CD4-positive, alpha-beta memory T cell (primary cell): Measurements from ENCODE around the gene GHDC. TPM values are rescaled to one million over a fixed set of nuclear protein-coding genes. Genes with fewer than 3 reads are reported as not detected.
"Not testable (repeated sequence)": the region's sequence is repeated elsewhere in the genome, so short reads cannot be mapped to it uniquely, and the experiment has no call there.

ENCODE experiments used
- CTCF ChIA-PET: fragments of 350-600 bp; sonication (Branson Sonifier 250); formaldehyde crosslinking; loops from one replicate; lab custom pipeline; 2021; ENCODE audit warnings: inconsistent platforms; ENCODE audit not compliant: partially characterized antibody; lab: Charles Lee
- POLR2A ChIA-PET: fragments of 350-600 bp; sonication (Branson Sonifier 250); formaldehyde crosslinking; loops from one replicate; lab custom pipeline; 2021; ENCODE audit not compliant: partially characterized antibody; lab: Charles Lee
- DNase-seq, 5 donors: peaks; one replicate each; pipeline versions ENCODE4 v3.0.0 to v3.0.0-alpha.2; 2020 to 2022; ENCODE audit warnings: mixed read lengths in 1 of 5
- H3K27ac ChIP-seq: one replicate; pipeline ENCODE4 v1.7.0; 2013; ENCODE audit warnings: low read depth, low read length
- H3K27me3 ChIP-seq: 2 replicates; pipeline ENCODE4 v1.7.0; 2013; ENCODE audit warnings: mild to moderate bottlenecking, low read length, moderate library complexity; ENCODE audit not compliant: insufficient read depth
- H3K36me3 ChIP-seq: 2 replicates; pipeline ENCODE4 v1.7.0; 2013; ENCODE audit warnings: mild to moderate bottlenecking, low read length, moderate library complexity; ENCODE audit not compliant: insufficient read depth
- H3K4me1 ChIP-seq: 2 replicates; pipeline ENCODE4 v1.7.0; 2013; ENCODE audit warnings: mild to moderate bottlenecking, low read length, moderate library complexity; ENCODE audit not compliant: insufficient read depth
- H3K4me3 ChIP-seq, 2 donors: one replicate each; pipeline ENCODE4 v1.7.0; 2013; ENCODE audit warnings: low read length in 2 of 2, mild to moderate bottlenecking in 1 of 2
- H3K9me3 ChIP-seq, 2 donors: one replicate each; pipeline ENCODE4 v1.7.0; 2013; ENCODE audit warnings: low read length in 2 of 2, control low read depth in 1 of 2; ENCODE audit not compliant: control insufficient read depth in 1 of 2
- H3K27ac Mint-ChIP-seq, 7 donors: one replicate each; pipeline ENCODE4 v1.8.0; 2020 to 2021; ENCODE audit warnings: mixed read lengths in 7 of 7, mild to moderate bottlenecking in 6 of 7, inconsistent platforms in 3 of 7, moderate library complexity in 3 of 7
- H3K27me3 Mint-ChIP-seq, 2 donors: one replicate each; pipeline ENCODE4 v1.8.0; 2020 to 2021; ENCODE audit warnings: mixed read lengths in 2 of 2
- H3K36me3 Mint-ChIP-seq, 2 donors: one replicate each; pipeline ENCODE4 v1.8.0; 2020 to 2021; ENCODE audit warnings: mixed read lengths in 2 of 2, inconsistent platforms in 1 of 2, mild to moderate bottlenecking in 1 of 2
- H3K4me1 Mint-ChIP-seq, 4 donors: one replicate each; pipeline ENCODE4 v1.8.0; 2020 to 2021; ENCODE audit warnings: mixed read lengths in 4 of 4, mild to moderate bottlenecking in 1 of 4
- H3K4me3 Mint-ChIP-seq, 8 donors: one replicate each; pipeline ENCODE4 v1.8.0; 2020 to 2021; ENCODE audit warnings: mixed read lengths in 8 of 8, mild to moderate bottlenecking in 7 of 8, moderate library complexity in 6 of 8, inconsistent platforms in 3 of 8
- H3K9me3 Mint-ChIP-seq, 8 donors: one replicate each; pipeline ENCODE4 v1.8.0; 2020 to 2021; ENCODE audit warnings: mixed read lengths in 8 of 8, mild to moderate bottlenecking in 5 of 8, inconsistent platforms in 3 of 8, moderate library complexity in 1 of 8
- intact Hi-C: fragments of 100-400 bp; cut with micrococcal nuclease; formaldehyde crosslinking; loops from one replicate; pipeline ENCODE4 v1.15.1; 2023
- polyA plus RNA-seq, 2 donors: library from polyadenylated mRNA; unstranded; fragments of 300-500 nt; fragmentation: Illumina TruSeq; gene quantifications; one replicate each; pipeline ENCODE4 v1.2.3, GENCODE V29; 2021
- total RNA-seq, 2 experiments: library from RNA; stranded (reverse); gene quantifications; one replicate each; pipeline ENCODE4 v1.2.3, GENCODE V29; 2021

Gene GHDC
- total and polyA plus RNA-seq, 4 experiments from 2014 or later, result 12.9 to 25.3 (median 20.9) TPM

- no peak overlapping the region for H3K27ac ChIP-seq
- H3K27me3 ChIP-seq, result no peaks in the 10 kb centered on the region
- no peak overlapping the region for H3K4me3 ChIP-seq
- Mint-ChIP-seq H3K36me3 (no peaks in the 10 kb centered on the region), H3K9me3 (peaks cover 0 to 6% (median 0%) of the 10 kb centered on the region in 8 donors), H3K27ac (no peak overlapping the region), H3K4me3 (no peak overlapping the region), H3K27me3 (no peaks in the 10 kb centered on the region), H3K4me1 (peaks cover 11 to 25% (median 19%) of the 10 kb centered on the region in 4 donors)
- ChIA-PET POLR2A (interaction anchor here (2.0 kb wide), 1 partner anchor 10 kb away, joined by 5 read pairs; the partner anchor contains the start of gene KCNH4), CTCF (interaction anchor here (1.6 to 3.0 kb wide), 2 partner anchors 9 to 11 kb away, joined by 7 to 9 read pairs; partner anchors contain the start of gene KCNH4)
- intact Hi-C loops, result no loop called here
- no peaks in the 10 kb centered on the region for H3K9me3 ChIP-seq
- no peaks in the 10 kb centered on the region for H3K36me3 ChIP-seq
- peaks cover 20% of the 10 kb centered on the region for H3K4me1 ChIP-seq
- no peak for DNase-seq
Observed at GRCh38 chr17:42190491-42191274, 3.6 kb downstream of the GHDC start.

- H3K27me3 ChIP-seq, result no peaks in the 10 kb centered on the region
- H3K4me1 ChIP-seq, result peaks cover 26% of the 10 kb centered on the region
- Mint-ChIP-seq H3K36me3 (no peaks in the 10 kb centered on the region), H3K4me3 (no peak overlapping the region), H3K27me3 (no peaks in the 10 kb centered on the region), H3K27ac (no peak overlapping the region), H3K9me3 (peaks cover 0 to 6% (median 0%) of the 10 kb centered on the region in 8 donors), H3K4me1 (peaks cover 17 to 29% (median 22%) of the 10 kb centered on the region in 4 donors)
- no peak for DNase-seq
- H3K36me3 ChIP-seq, result no peaks in the 10 kb centered on the region
- intact Hi-C loops, result no loop called here
- ChIA-PET POLR2A (interaction anchor here (2.0 kb wide), 1 partner anchor 9 kb away, joined by 5 read pairs; the partner anchor contains the start of gene KCNH4), CTCF (interaction anchor here (0.8 to 3.0 kb wide), 3 partner anchors 8 to 33 kb away, joined by 3 to 9 read pairs (median 7); partner anchors contain the start of gene KCNH4)
- H3K4me3 ChIP-seq, result no peak overlapping the region
- no peaks in the 10 kb centered on the region for H3K9me3 ChIP-seq
- H3K27ac ChIP-seq, result no peak overlapping the region
Observed at GRCh38 chr17:42189651-42189965, 4.7 kb downstream of the GHDC start.

DNA sequence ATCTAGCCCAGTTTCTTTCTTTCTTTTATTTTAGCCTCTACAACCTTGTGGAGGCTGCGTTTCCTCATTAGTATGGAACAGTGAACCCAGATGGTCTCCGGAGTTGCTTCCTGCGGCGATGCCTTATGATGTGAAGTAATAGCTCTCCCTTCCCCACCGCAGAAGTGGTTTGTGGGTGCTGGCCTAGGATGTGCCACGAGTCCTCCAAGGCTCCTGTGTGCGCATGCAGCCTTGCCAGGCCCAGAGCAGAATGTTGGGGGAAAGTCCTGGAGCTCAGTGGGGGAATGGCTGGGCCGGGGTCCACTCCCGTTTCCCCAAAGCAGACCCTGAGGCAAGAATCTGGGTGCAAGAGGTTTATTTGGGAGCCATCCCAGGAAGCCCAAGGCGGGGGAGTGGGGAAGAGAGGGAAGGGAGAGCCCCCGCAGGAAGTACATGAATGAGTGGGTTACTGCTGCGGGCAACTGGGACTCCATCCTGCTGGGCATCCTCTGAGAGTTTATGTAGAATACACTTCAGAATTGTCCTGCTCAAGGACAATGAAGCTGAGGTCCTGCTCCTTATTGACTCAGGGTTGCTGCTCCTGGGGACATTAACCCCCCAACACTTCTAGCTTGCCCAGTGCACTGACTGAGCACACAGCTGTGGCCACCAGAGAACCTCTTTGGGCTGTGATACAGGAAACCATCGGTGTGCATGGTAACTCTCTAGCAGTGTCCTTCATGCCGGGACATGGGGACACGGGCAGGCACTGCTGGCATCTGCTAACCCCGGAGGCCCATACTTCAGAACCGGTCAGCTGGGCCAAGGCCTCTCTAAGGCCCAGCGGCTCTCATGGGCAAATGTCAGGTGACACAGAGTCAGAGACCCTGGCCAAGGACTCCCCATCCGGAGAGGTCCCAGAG, 5.3 kb downstream of the GHDC start:
- H3K27me3 Mint-ChIP-seq, result no peaks in the 10 kb centered on the region
- H3K27me3 ChIP-seq, result no peaks in the 10 kb centered on the region
- DNase-seq, result no peak
- CTCF ChIA-PET, result interaction anchor here (0.8 to 3.0 kb wide), 2 partner anchors 10 to 33 kb away, joined by 3 to 9 read pairs; no protein-coding TSS in a partner anchor
- no peak overlapping the region for H3K4me3 Mint-ChIP-seq
- H3K27ac Mint-ChIP-seq, result peak overlapping the region in 1 of 7 donors; percentile 35
- H3K4me3 ChIP-seq, result no peak overlapping the region
- intact Hi-C loops, result no loop called here
- no peaks in the 10 kb centered on the region for H3K9me3 ChIP-seq
- no peaks in the 10 kb centered on the region for H3K36me3 Mint-ChIP-seq
- POLR2A ChIA-PET, result interaction anchor here (2.0 kb wide), 1 partner anchor 8 kb away, joined by 5 read pairs; the partner anchor contains the start of gene KCNH4
- H3K4me1 ChIP-seq, result peaks cover 26% of the 10 kb centered on the region
- H3K9me3 Mint-ChIP-seq, result peaks cover 0 to 4% (median 0%) of the 10 kb centered on the region in 8 donors
- H3K4me1 Mint-ChIP-seq, result peaks cover 15 to 28% (median 21%) of the 10 kb centered on the region in 4 donors
- H3K27ac ChIP-seq, result no peak overlapping the region
- no peaks in the 10 kb centered on the region for H3K36me3 ChIP-seq

GRCh38 chr17:42187833-42188232, 6.5 kb downstream of the GHDC start:
- POLR2A ChIA-PET, result interaction anchor here (0.7 to 0.9 kb wide), 2 partner anchors 33 to 61 kb away, joined by 3 to 6 read pairs; partner anchors contain the start of gene RAB5C
- H3K9me3 Mint-ChIP-seq, result no peaks in the 10 kb centered on the region
- H3K27me3 Mint-ChIP-seq, result no peaks in the 10 kb centered on the region
- no peaks in the 10 kb centered on the region for H3K36me3 ChIP-seq
- peak overlapping the region in 1 of 7 donors; percentile 17 for H3K27ac Mint-ChIP-seq
- CTCF ChIA-PET, result interaction anchor here (0.7 to 3.0 kb wide), 2 partner anchors 9 to 125 kb away, joined by 3 to 9 read pairs; no protein-coding TSS in a partner anchor
- peaks cover 26% of the 10 kb centered on the region for H3K4me1 ChIP-seq
- intact Hi-C loops, result no loop called here
- H3K27me3 ChIP-seq, result no peaks in the 10 kb centered on the region
- no peak overlapping the region for H3K4me3 Mint-ChIP-seq
- no peak overlapping the region for H3K27ac ChIP-seq
- H3K4me1 Mint-ChIP-seq, result peaks cover 17 to 28% (median 23%) of the 10 kb centered on the region in 4 donors
- no peak overlapping the region for H3K4me3 ChIP-seq
- H3K36me3 Mint-ChIP-seq, result no peaks in the 10 kb centered on the region
- H3K9me3 ChIP-seq, result no peaks in the 10 kb centered on the region
- no peak for DNase-seq

GRCh38 chr17:42186191-42186590, 8.1 kb downstream of the GHDC start:
- CTCF ChIA-PET, result interaction anchor here (0.7 to 1.7 kb wide), 2 partner anchors 18 to 62 kb away, joined by 3 read pairs; no protein-coding TSS in a partner anchor
- H3K9me3 ChIP-seq, H3K27ac ChIP-seq, H3K36me3 ChIP-seq, H3K9me3 Mint-ChIP-seq, H3K27me3 Mint-ChIP-seq, H3K36me3 Mint-ChIP-seq, intact Hi-C loops, H3K27me3 ChIP-seq, H3K4me3 ChIP-seq, DNase-seq, POLR2A ChIA-PET: not testable (repeated sequence)
- peak overlapping the region in 4 of 8 donors; percentile 28 to 80 (median 64) for H3K4me3 Mint-ChIP-seq
- peaks cover 34% of the 10 kb centered on the region for H3K4me1 ChIP-seq
- peaks cover 19 to 39% (median 26%) of the 10 kb centered on the region in 4 donors for H3K4me1 Mint-ChIP-seq
- H3K27ac Mint-ChIP-seq, result peak overlapping the region in 3 of 7 donors; percentile 51 to 64 (median 52)

DNA sequence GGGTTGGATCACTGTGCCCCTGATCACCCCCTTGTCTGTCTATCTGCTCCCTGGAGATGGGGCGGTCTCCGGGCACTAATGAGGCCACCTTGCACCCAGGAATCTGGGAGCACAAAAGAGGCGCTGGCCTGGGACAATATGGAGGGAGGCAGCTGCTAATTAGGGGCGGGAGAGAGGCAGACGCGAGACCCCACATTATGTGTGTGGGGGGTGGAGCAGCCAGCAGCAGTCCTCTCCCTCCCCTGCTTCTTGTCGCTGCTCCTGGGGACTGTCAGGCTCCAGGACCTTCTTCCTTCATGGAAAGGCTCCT, 8.7 kb downstream of the GHDC start:
- Mint-ChIP-seq H3K4me1 (peaks cover 19 to 41% (median 26%) of the 10 kb centered on the region in 4 donors), H3K27ac (peak overlapping the region in 2 of 7 donors; percentile 35 to 57), H3K9me3 (peaks cover 0 to 2% (median 0%) of the 10 kb centered on the region in 8 donors), H3K4me3 (peak overlapping the region in 3 of 8 donors; percentile 9 to 82 (median 28)), H3K36me3 (no peaks in the 10 kb centered on the region), H3K27me3 (peaks cover 0 to 2% of the 10 kb centered on the region in 2 donors)
- no peak for DNase-seq
- H3K4me3 ChIP-seq, result no peak overlapping the region
- H3K9me3 ChIP-seq, result no peaks in the 10 kb centered on the region
- intact Hi-C loops, result loop anchor here (2.0 kb wide), 1 partner anchor 103 kb away; the partner anchor contains the start of gene STAT5A
- CTCF ChIA-PET, result interaction anchor here (1.1 to 2.3 kb wide), 4 partner anchors 9 to 37 kb away, joined by 3 to 11 read pairs (median 6); partner anchors contain the start of gene GHDC
- H3K27me3 ChIP-seq, result no peaks in the 10 kb centered on the region
- peaks cover 40% of the 10 kb centered on the region for H3K4me1 ChIP-seq
- POLR2A ChIA-PET, result interaction anchor here (2.4 to 5.8 kb wide), 2 partner anchors 9 to 102 kb away, joined by 13 to 50 read pairs; partner anchors contain the start of genes GHDC and STAT5A
- no peak overlapping the region for H3K27ac ChIP-seq
- no peaks in the 10 kb centered on the region for H3K36me3 ChIP-seq
